Stimulated activated CD4-positive, alpha-beta T cell treated with anti-CD3 and anti-CD28 coated beads, Interleukin-4, amount 100 ng/mL, for 48 hours (primary cell): ENCODE measurements around the gene SSB.
A peak's percentile ranks its signal among the peaks of the same experiment; 100 is the strongest.
"Not testable (repeated sequence)": the region's sequence is repeated elsewhere in the genome, so short reads cannot be mapped to it uniquely, and the experiment has no call there.

Source experiments
- DNase-seq, 2 donors: peaks; one replicate each; pipeline ENCODE4 v3.0.0-alpha.2; 2020; ENCODE audit warnings: low read depth in 2 of 2

SSB gene

GRCh38 chr2:169828141-169828811 is 29.6 kb downstream of the SSB start:
- peak; percentile 15 to 41 for DNase-seq

GRCh38 chr2:169834401-169834800 is 35.7 kb downstream of the SSB start:
- no peak for DNase-seq

- no peak for DNase-seq
These were observed 40.2 kb downstream of the SSB start for GRCh38 chr2:169838743-169839489.

GRCh38 chr2:169839954-169840746 is 41.5 kb downstream of the SSB start:
- no peak for DNase-seq

- no peak for DNase-seq
These were observed 42.1 kb downstream of the SSB start for GRCh38 chr2:169840747-169841142.

- DNase-seq, result not testable (repeated sequence)
These were observed 43.0 kb downstream of the SSB start for GRCh38 chr2:169841625-169842024.

- DNase-seq, result no peak
These were observed 46.3 kb downstream of the SSB start for GRCh38 chr2:169845016-169845415.

- not testable (repeated sequence) for DNase-seq
These were observed 50.5 kb downstream of the SSB start for GRCh38 chr2:169848959-169849693.

GRCh38 chr2:169849710-169850109 is 51.0 kb downstream of the SSB start:
- no peak for DNase-seq

- no peak for DNase-seq
These were observed 54.5 kb downstream of the SSB start for GRCh38 chr2:169853041-169853668.

- not testable (repeated sequence) for DNase-seq
These were observed 56.9 kb downstream of the SSB start for GRCh38 chr2:169855281-169856258.

- DNase-seq, result no peak
These were observed 60.8 kb downstream of the SSB start for GRCh38 chr2:169859423-169859822.

- no peak for DNase-seq
These were observed 61.5 kb downstream of the SSB start for GRCh38 chr2:169860149-169860548.
